ENCODE data around the gene RAPGEF4.

- TF ChIP-seq CTCF (IDR thresholded peaks at IDR 0.05; ENCODE audit: low read depth, low read length), result no peak
- TF ChIP-seq EZH2phosphoT487 (IDR thresholded peaks at IDR 0.05; ENCODE audit: low read depth), result no peak
Measured at GRCh38 chr2:172693529-172694455, 41.9 kb upstream of the RAPGEF4 start.
